HepG2 (cell line): ENCODE measurements around the gene CYP4V2. TPM values are rescaled to one million over a fixed set of nuclear protein-coding genes. Genes with fewer than 3 reads are reported as not detected.

Experiments
- ATAC-seq: fragments of 200-7000 bp; cut with Tn5 transposase; 3 replicates; pipeline ENCODE4 v1.9.1; 2020; ENCODE audit warnings: mild to moderate bottlenecking, moderate library complexity
- BruUV-seq: library from RNA; stranded (reverse); fragments of 400-500 nt; replicated peaks from 2 replicates; lab custom pipeline; 2021; lab: Mats Ljungman, UMichigan
- CTCF ChIA-PET: fragments of 300-600 bp; formaldehyde crosslinking; extraction: SDS; loops from one replicate; lab custom pipeline; 2021; ENCODE audit warnings: low total read pairs, inconsistent platforms, low intra/inter-chr PET ratio; lab: Yijun Ruan, JAX
- POLR2A ChIA-PET: fragments of 350-600 bp; sonication (Branson Sonifier 250); formaldehyde crosslinking; loops from one replicate; lab custom pipeline; 2020; ENCODE audit warnings: antibody characterized with exemption, inconsistent platforms; lab: Yijun Ruan, JAX
- DNase-seq: peaks from one replicate; pipeline ENCODE4 v3.0.0-alpha.2; 2015; ENCODE audit warnings: low spot score
- FAIRE-seq: peaks from 3 replicates; lab custom pipeline; 2011; peaks lifted over from hg19 to GRCh38; lab: Jason Lieb, UNC
- H2AFZ ChIP-seq: one replicate; pipeline ENCODE4 v1.6.1; 2011; ENCODE audit warnings: low read length, inconsistent platforms
- H3K27ac ChIP-seq: fragments of 300-600 bp; 3 replicates; pipeline ENCODE4 v1.8.0; 2011; ENCODE audit warnings: mixed run types, mild to moderate bottlenecking, mixed read lengths, low read length, inconsistent platforms; ENCODE audit not compliant: insufficient read depth; ENCODE audit errors: extremely low read length
- H3K27me3 ChIP-seq, 2 experiments: fragments of 200-600 bp in 1 of 2; 2 replicates in 1 of 2; 3 replicates in 1 of 2; pipeline versions ENCODE4 v1.6.0 to v1.8.0; 2011; ENCODE audit warnings: low read length in 2 of 2, mild to moderate bottlenecking in 2 of 2, moderate library complexity in 2 of 2, inconsistent platforms in 1 of 2; ENCODE audit not compliant: insufficient read depth in 2 of 2, control insufficient read depth in 1 of 2
- H3K36me3 ChIP-seq, 2 experiments: fragments of 200-600 bp in 1 of 2; replicated peaks in 1 of 2; 2 replicates in 1 of 2; 3 replicates in 1 of 2; pipeline versions ENCODE4 v1.5.1 to v1.8.0; 2011; ENCODE audit warnings: low read length in 2 of 2, inconsistent platforms in 1 of 2; ENCODE audit not compliant: insufficient read depth in 2 of 2, control insufficient read depth in 1 of 2
- H3K4me1 ChIP-seq: 2 replicates; pipeline ENCODE4 v1.5.1; 2012; ENCODE audit warnings: low read length, inconsistent platforms; ENCODE audit not compliant: insufficient read depth
- H3K4me2 ChIP-seq: 2 replicates; pipeline ENCODE4 v1.6.0; 2011; ENCODE audit warnings: low read depth, low read length, inconsistent platforms
- H3K4me3 ChIP-seq, 3 experiments: fragments of 200-600 bp in 1 of 3; sonication (generic), shearing (Covaris generic) in 1 of 3; replicated peaks in 1 of 3; 2 replicates each; pipeline ENCODE4 v1.5.1; 2011 to 2016; ENCODE audit warnings: low read length in 3 of 3, inconsistent platforms in 2 of 3, low read depth in 2 of 3, mild to moderate bottlenecking in 2 of 3, control low read depth in 1 of 3, mixed read lengths in 1 of 3; ENCODE audit not compliant: insufficient read depth in 1 of 3
- H3K79me2 ChIP-seq: one replicate; pipeline ENCODE4 v1.6.1; 2011; ENCODE audit warnings: low read length, inconsistent platforms; ENCODE audit not compliant: insufficient read depth
- H3K9ac ChIP-seq: 2 replicates; pipeline ENCODE4 v1.6.0; 2011; ENCODE audit warnings: mild to moderate bottlenecking, low read depth, low read length, inconsistent platforms; ENCODE audit not compliant: insufficient read depth
- H3K9me3 ChIP-seq: 2 replicates; pipeline ENCODE4 v1.5.1; 2012; ENCODE audit warnings: mild to moderate bottlenecking, low read length
- H4K20me1 ChIP-seq: 2 replicates; pipeline ENCODE4 v1.6.0; 2011; ENCODE audit warnings: inconsistent platforms, mild to moderate bottlenecking, low read length, moderate library complexity; ENCODE audit not compliant: insufficient read depth
- WGBS: methylation state at CpG from one replicate; pipeline ENCODE4 v1.1.6; 2017; ENCODE audit warnings: low lambda C conversion rate; 5-methylcytosine and 5-hydroxymethylcytosine counted together
- in situ Hi-C: cut with HindIII; loops from 2 replicates; pipeline ENCODE4 v1.10.0; 2017; ENCODE audit warnings: low pct_unique_long_range_greater_than_20kb; ENCODE audit not compliant: extremely low pct_ligation_motif_present
- intact Hi-C: fragments of 100-400 bp; cut with micrococcal nuclease; formaldehyde crosslinking; loops from one replicate; pipeline ENCODE4 v1.10.0; 2022; ENCODE audit not compliant: unreplicated experiment
- polyA plus RNA-seq, 8 experiments: library from polyadenylated mRNA; depleted of rRNA in 3 of 8; stranded (reverse) in 7 of 8; unstranded in 1 of 8; fragments of >200 nt; fragmentation: Illumina TruSeq in 4 of 8; extraction: Trizol in 4 of 8; gene quantifications; 2 replicates each; pipeline versions ENCODE4 v1.2.1 to v1.2.3, GENCODE V29; 2011 to 2016; ENCODE audit warnings: low read depth in 4 of 8, missing spikeins in 1 of 8, mixed read lengths in 1 of 8; ENCODE audit not compliant: insufficient read depth in 1 of 8
- total RNA-seq, 5 experiments: library from RNA; depleted of rRNA; stranded (reverse); fragments of >200 nt; fragmentation: Illumina TruSeq; extraction: Trizol; gene quantifications; 2 replicates each; pipeline ENCODE4 v1.2.3, GENCODE V29; 2016; ENCODE audit warnings: low read depth in 1 of 5
- TF ChIP-seq, protein P1 (sequence below): sonication (generic); formaldehyde crosslinking; IDR thresholded peaks from 2 replicates; pipeline ENCODE4 v1.5.1; 2020; ENCODE audit warnings: mild to moderate bottlenecking, missing genetic modification reagents, borderline replicate concordance

Gene CYP4V2
- total and polyA plus RNA-seq, 2 of the 13 experiments (the other 11 are each of a cell fraction or from before 2014, with no cell fraction given): 4.7 to 7.2 TPM

DNA sequence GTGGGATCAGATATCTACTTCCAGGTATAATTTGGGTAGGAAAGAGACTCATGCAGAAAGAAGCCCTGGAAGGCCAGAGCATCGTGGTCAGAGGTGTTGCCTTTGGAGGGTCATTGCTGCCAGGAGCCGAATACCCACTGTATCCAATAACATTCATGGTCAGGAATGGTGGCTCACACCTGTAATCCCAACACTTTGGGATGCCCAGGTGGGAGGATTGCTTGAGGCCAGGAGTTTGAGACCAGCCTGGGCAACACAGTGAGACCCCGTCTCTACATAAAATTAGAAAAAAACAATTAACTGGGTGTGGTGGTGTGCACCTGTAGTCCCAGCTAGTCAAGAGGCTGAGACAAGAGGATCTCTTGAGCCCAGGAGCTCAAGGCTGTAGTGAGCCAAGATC, 63.8 kb downstream of the CYP4V2 start:
- no peak for FAIRE-seq
- H3K27ac ChIP-seq: no peak overlapping the region
- ChIA-PET CTCF (no interaction called here), POLR2A (interaction anchor here (1.5 kb wide), 1 partner anchor 11 kb away, joined by 3 read pairs; the partner anchor contains the start of gene F11)
- in situ Hi-C loops: no loop called here
- no peaks in the 10 kb centered on the region for H3K36me3 ChIP-seq
- no peak overlapping the region for H3K9ac ChIP-seq
- H3K4me1 ChIP-seq: peaks cover 30% of the 10 kb centered on the region
- TF ChIP-seq, protein P1, sequence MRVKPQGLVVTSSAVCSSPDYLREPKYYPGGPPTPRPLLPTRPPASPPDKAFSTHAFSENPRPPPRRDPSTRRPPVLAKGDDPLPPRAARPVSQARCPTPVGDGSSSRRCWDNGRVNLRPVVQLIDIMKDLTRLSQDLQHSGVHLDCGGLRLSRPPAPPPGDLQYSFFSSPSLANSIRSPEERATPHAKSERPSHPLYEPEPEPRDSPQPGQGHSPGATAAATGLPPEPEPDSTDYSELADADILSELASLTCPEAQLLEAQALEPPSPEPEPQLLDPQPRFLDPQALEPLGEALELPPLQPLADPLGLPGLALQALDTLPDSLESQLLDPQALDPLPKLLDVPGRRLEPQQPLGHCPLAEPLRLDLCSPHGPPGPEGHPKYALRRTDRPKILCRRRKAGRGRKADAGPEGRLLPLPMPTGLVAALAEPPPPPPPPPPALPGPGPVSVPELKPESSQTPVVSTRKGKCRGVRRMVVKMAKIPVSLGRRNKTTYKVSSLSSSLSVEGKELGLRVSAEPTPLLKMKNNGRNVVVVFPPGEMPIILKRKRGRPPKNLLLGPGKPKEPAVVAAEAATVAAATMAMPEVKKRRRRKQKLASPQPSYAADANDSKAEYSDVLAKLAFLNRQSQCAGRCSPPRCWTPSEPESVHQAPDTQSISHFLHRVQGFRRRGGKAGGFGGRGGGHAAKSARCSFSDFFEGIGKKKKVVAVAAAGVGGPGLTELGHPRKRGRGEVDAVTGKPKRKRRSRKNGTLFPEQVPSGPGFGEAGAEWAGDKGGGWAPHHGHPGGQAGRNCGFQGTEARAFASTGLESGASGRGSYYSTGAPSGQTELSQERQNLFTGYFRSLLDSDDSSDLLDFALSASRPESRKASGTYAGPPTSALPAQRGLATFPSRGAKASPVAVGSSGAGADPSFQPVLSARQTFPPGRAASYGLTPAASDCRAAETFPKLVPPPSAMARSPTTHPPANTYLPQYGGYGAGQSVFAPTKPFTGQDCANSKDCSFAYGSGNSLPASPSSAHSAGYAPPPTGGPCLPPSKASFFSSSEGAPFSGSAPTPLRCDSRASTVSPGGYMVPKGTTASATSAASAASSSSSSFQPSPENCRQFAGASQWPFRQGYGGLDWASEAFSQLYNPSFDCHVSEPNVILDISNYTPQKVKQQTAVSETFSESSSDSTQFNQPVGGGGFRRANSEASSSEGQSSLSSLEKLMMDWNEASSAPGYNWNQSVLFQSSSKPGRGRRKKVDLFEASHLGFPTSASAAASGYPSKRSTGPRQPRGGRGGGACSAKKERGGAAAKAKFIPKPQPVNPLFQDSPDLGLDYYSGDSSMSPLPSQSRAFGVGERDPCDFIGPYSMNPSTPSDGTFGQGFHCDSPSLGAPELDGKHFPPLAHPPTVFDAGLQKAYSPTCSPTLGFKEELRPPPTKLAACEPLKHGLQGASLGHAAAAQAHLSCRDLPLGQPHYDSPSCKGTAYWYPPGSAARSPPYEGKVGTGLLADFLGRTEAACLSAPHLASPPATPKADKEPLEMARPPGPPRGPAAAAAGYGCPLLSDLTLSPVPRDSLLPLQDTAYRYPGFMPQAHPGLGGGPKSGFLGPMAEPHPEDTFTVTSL (CRISPR knock-in tag): no peak
- H4K20me1 ChIP-seq: no peaks in the 10 kb centered on the region
- H3K79me2 ChIP-seq: no peaks in the 10 kb centered on the region
- H3K27me3 ChIP-seq: no peaks in the 10 kb centered on the region; a peak in 1 of 5 replicates
- no peak overlapping the region for H3K4me2 ChIP-seq
- no peak overlapping the region for H2AFZ ChIP-seq
- H3K4me3 ChIP-seq: no peak overlapping the region
- BruUV-seq: no TSS peak
- WGBS: 86% methylated on average over 3 of the region's 3 CpGs
- no peak for DNase-seq
- intact Hi-C loops: no loop called here
- no peaks in the 10 kb centered on the region for H3K9me3 ChIP-seq
- ATAC-seq: no peak
